Activated T-cell treated with anti-CD3 and anti-CD28 coated beads for 24 hours (primary cell): ENCODE measurements around the gene RAB20.
"Not testable (repeated sequence)": the region's sequence is repeated elsewhere in the genome, so short reads cannot be mapped to it uniquely, and the experiment has no call there.

ENCODE experiments used
- DNase-seq: peaks from one replicate; pipeline ENCODE4 v3.0.0-alpha.2; 2020; ENCODE audit warnings: low read depth

Gene RAB20

GRCh38 chr13:110575322-110576069, 14.0 kb upstream of the RAB20 start:
- DNase-seq, result no peak

GRCh38 chr13:110574161-110574560, 12.6 kb upstream of the RAB20 start:
- no peak for DNase-seq

DNA sequence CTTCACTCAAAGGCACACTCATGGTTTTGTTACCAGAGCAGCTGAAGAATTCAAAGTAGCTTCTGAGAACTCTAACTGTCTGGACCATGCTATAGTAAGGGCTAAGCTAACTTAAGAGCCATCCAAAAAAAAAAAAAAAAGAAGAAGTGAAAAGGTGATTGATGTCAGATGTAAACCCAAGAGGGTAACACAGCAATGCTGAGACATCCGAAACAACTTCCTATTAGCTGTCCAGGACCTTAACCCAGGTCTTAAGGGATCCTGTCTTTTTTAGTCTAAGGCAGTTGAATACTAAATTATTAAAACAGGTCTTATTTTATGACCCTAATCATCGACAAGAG, 11.2 kb upstream of the RAB20 start:
- no peak for DNase-seq

- no peak for DNase-seq
These were observed 10.6 kb upstream of the RAB20 start for GRCh38 chr13:110571896-110572777.

DNA sequence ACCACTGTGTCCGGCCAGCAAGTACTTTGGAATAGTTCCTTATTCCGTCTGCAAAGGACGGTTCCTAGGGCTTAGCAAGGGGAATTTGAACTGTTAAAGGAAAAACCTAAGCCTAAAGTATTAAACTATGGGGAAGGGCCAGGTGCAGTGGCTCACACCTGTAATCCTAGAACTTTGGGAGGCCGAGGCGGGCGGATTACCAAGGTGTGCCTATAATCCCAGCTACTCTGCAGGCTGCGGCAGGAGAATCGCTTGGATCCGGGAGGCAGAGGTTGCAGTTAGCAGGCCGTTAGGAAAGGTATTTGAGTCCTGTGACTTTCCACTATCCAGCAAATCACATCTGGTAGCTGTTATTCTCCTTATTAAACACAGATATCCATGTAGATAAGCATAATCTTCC, 9.4 kb upstream of the RAB20 start:
- DNase-seq, result no peak

DNA sequence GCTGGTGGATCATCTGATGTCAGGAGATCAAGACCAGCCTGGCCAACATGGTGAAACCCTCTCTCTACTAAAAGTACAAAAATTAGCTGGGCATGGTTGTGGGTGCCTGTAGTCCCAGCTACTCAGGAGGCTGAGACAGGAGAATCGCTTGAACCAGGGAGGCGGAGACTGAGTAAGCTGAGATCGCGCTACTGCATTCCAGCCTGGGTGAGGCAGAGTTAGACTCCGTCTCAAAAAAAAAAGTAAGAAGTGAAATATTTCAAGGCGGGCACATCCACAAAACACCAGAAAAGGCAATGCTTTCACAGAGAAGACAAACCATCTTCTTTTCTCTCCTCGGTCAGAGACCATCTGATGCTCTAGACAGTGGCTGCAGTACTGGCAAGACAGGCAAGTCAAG, 8.4 kb upstream of the RAB20 start:
- DNase-seq, result not testable (repeated sequence)

- DNase-seq, result no peak
These were observed 7.1 kb upstream of the RAB20 start for GRCh38 chr13:110568612-110569011.

DNA sequence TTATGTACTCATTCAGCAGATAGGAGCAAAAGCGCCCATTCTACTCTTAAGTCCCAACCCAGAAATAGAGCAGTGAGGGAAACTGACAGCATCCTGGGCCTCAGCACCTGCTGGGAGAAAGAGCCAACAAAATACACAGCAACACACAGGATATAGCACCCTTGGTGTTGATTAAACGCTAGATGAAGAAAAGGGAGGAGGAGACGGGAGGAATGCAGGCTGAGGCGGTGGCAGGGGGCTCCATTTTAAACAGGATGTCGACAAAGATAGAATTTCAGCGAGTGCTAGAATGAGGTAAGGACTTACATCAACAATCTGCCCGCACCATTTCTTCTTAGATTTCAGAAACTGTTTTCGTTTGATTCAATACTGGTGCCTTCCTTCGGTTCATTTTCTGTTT, 4.6 kb upstream of the RAB20 start:
- DNase-seq, result no peak

DNA sequence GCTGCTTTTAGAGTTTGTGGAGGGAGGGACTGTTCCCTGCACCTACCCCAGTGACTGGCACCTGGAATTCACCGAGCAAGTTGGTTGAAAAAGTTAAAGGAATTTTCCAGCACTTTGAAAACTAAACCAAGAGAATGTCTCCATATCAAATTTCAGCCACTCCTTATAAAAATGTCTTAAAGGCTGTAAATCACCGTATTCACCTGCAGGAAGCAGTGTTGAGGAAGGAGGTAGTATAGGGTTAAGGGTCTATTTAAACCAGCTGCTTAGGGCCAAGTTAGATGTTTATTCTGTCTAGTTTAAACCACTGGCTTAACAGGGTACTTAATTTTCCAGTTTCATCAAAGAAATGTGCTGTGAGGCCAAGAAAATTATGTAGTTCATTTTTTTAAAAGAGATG, 3.8 kb upstream of the RAB20 start:
- DNase-seq, result no peak

DNA sequence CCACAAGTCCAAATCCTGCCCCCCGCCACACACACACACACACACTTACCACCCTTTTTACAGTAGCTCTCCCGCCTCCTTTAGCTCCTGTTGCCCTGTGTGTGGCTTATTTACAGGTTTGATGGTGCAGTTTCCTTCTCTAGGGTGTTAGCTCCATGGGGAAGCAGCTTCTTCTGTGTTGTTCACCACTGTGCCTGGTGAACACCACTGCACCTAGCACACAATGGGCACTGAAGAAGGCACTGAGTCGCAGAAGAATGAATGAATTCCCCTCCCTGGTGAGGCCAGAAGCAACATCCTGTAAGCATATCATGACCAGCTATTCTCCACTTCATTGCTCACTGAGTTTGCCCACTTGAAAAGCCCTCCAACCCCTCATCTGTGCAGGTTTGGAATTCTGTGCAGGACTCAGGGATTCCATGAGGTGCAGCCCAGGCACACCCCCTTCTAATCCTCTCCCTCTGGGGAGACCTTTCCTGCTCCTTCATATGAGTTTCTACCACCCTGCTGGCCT, 3.0 kb upstream of the RAB20 start:
- no peak for DNase-seq

- no peak for DNase-seq
These were observed 1.9 kb upstream of the RAB20 start for GRCh38 chr13:110563463-110563774.

DNA sequence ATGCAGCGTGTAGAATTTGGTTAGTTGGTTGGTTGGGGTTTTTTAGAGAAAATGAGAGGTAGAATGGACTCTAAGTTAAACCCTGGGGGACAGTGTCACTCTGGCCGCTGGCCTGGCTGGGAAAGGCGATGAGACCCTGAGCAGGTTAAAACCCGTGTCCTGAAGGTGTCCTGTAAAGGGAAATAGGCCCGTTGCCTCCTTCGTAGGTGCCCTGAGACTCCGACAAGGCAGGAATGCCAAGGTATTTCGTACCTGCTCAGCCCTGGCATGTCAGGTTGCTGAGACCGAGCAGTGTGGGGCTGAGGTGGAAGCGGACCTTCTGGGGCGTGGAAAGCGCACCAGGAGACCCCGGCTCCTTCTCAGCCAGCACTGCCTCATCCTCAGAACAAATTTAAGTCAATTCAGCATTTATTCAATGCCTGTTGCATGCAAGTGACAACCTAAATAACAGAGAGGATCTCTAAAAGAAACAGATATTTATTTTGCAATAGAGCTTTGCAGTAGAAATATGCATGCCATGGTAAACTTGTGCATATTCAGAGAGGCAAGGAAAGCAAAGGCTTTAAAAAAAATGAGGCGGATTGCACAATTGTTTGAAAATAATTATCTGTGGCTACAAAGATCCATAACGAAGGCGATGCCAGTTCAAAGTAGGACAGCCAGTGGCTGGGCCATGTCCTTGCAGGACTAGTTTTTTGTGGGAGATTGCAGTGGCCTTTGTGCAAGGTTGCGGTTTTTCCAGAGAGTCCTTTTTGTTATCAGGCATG, 1.4 kb upstream of the RAB20 start:
- no peak for DNase-seq

- no peak for DNase-seq
These were observed 595 bp upstream of the RAB20 start for GRCh38 chr13:110562036-110562597.

GRCh38 chr13:110560601-110561343, 750 bp downstream of the RAB20 start:
- peak; percentile 1 for DNase-seq

- no peak for DNase-seq
These were observed 1.5 kb downstream of the RAB20 start for GRCh38 chr13:110559986-110560385.

- DNase-seq, result no peak
These were observed 2.0 kb downstream of the RAB20 start for GRCh38 chr13:110559429-110559943.

GRCh38 chr13:110557610-110558305, 3.8 kb downstream of the RAB20 start:
- DNase-seq, result no peak

- DNase-seq, result no peak
These were observed 4.4 kb downstream of the RAB20 start for GRCh38 chr13:110557082-110557481.

DNA sequence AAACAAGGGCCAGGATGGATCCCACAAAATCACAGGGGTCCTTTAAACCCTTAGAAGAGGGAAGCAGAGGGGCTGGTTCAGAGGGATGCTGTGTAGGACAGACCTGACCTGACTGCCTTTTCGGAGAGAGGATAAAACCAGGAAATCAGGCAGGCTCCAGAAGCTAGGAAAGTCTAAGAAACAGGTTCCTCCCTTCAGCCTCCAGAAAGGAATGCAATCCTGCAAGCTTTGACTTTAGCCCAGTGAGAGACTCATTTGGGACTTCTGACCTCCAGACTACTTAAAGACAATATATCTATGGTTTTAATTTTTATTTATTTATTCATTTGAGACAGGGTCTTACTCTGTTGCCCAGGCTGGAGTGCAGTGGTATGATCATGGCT, 5.3 kb downstream of the RAB20 start:
- no peak for DNase-seq

- no peak for DNase-seq
These were observed 5.8 kb downstream of the RAB20 start for GRCh38 chr13:110555601-110556223.
